Suprapubic skin (tissue), 4 donors: ENCODE data around the gene GRM5. TPM values are rescaled to one million over a fixed set of nuclear protein-coding genes. Genes with fewer than 3 reads are reported as not detected.
A peak's percentile ranks its signal among the peaks of the same experiment; 100 is the strongest.

Experiments
- DNase-seq, 2 donors: peaks; one replicate each; pipeline ENCODE4 v3.0.0-alpha.2; 2019; ENCODE audit warnings: low spot score in 2 of 2
- H3K27ac ChIP-seq: fragments of 200-600 bp; sonication (generic); one replicate; pipeline ENCODE4 v1.5.1; 2019
- H3K27me3 ChIP-seq: fragments of 200-600 bp; sonication (generic); one replicate; pipeline ENCODE4 v1.5.1; 2019
- H3K36me3 ChIP-seq: fragments of 200-600 bp; sonication (generic); one replicate; pipeline ENCODE4 v1.5.1; 2019
- H3K4me1 ChIP-seq: fragments of 200-600 bp; sonication (generic); one replicate; pipeline ENCODE4 v1.5.1; 2019
- H3K4me3 ChIP-seq: fragments of 200-600 bp; sonication (generic); one replicate; pipeline ENCODE4 v1.5.1; 2019; ENCODE audit warnings: mild to moderate bottlenecking
- H3K9me3 ChIP-seq: fragments of 200-600 bp; sonication (generic); one replicate; pipeline ENCODE4 v1.5.1; 2019
- CTCF ChIP-seq, 2 donors: fragments of 200-600 bp in 1 of 2; fragments of 450-650 bp in 1 of 2; sonication (generic) in 1 of 2; IDR thresholded peaks; one replicate each; pipeline ENCODE4 v1.5.1; 2016 to 2019; ENCODE audit warnings: antibody characterized with exemption in 2 of 2, mild to moderate bottlenecking in 1 of 2, moderate library complexity in 1 of 2
- EP300 ChIP-seq: sonication (generic); formaldehyde crosslinking; IDR thresholded peaks from one replicate; pipeline ENCODE4 v1.6.1; 2017; ENCODE audit warnings: antibody characterized with exemption
- POLR2A ChIP-seq, 2 donors: fragments of 450-650 bp; IDR thresholded peaks; one replicate each; pipeline ENCODE4 v1.6.1; 2017; ENCODE audit warnings: antibody characterized with exemption in 2 of 2, mild to moderate bottlenecking in 2 of 2, moderate library complexity in 2 of 2
- POLR2AphosphoS5 ChIP-seq, 3 donors: sonication (generic); formaldehyde crosslinking; IDR thresholded peaks; one replicate each; pipeline ENCODE4 v1.6.1; 2017; ENCODE audit warnings: antibody characterized with exemption in 3 of 3
- WGBS: methylation state at CpG from one replicate; pipeline ENCODE4 v1.1.5; 2018; 5-methylcytosine and 5-hydroxymethylcytosine counted together
- total RNA-seq, 4 donors: library from RNA; depleted of rRNA; stranded (reverse); fragments of >200 nt; gene quantifications; one replicate each; pipeline ENCODE4 v1.1.0, GENCODE V29; 2016

GRM5 gene
- total RNA-seq, 4 donors from 2014 or later = not detected

GRCh38 chr11:88538098-88538497, 527.7 kb downstream of the GRM5 start:
- no peak for DNase-seq
- Histone ChIP-seq H3K36me3 (no peaks in the 10 kb centered on the region), H3K27me3 (no peaks in the 10 kb centered on the region), H3K4me1 (peaks cover 3% of the 10 kb centered on the region), H3K9me3 (no peaks in the 10 kb centered on the region), H3K4me3 (no peak overlapping the region), H3K27ac (no peak overlapping the region)
- TF ChIP-seq CTCF (IDR thresholded peaks at IDR 0.05) (no peak), EP300 (no peak), POLR2A (IDR thresholded peaks at IDR 0.05) (no peak), POLR2AphosphoS5 (IDR thresholded peaks at IDR 0.05) (no peak)
- WGBS = 44% methylated on average over 1 of the region's 1 CpG

GRCh38 chr11:88537613-88538012, 528.2 kb downstream of the GRM5 start:
- WGBS = 37% methylated on average over 2 of the region's 2 CpGs
- Histone ChIP-seq H3K27ac (no peak overlapping the region), H3K4me3 (no peak overlapping the region), H3K4me1 (peaks cover 3% of the 10 kb centered on the region), H3K36me3 (no peaks in the 10 kb centered on the region), H3K27me3 (no peaks in the 10 kb centered on the region), H3K9me3 (no peaks in the 10 kb centered on the region)
- no peak for TF ChIP-seq CTCF (IDR thresholded peaks at IDR 0.05)
- no peak for TF ChIP-seq POLR2A (IDR thresholded peaks at IDR 0.05)
- no peak for TF ChIP-seq POLR2AphosphoS5 (IDR thresholded peaks at IDR 0.05)
- TF ChIP-seq EP300 = no peak
- DNase-seq = no peak

GRCh38 chr11:88536616-88537265, 529.0 kb downstream of the GRM5 start:
- WGBS = 78% methylated on average over 3 of the region's 3 CpGs
- DNase-seq = no peak
- H3K27ac ChIP-seq = peak overlapping the region; percentile 21

DNA sequence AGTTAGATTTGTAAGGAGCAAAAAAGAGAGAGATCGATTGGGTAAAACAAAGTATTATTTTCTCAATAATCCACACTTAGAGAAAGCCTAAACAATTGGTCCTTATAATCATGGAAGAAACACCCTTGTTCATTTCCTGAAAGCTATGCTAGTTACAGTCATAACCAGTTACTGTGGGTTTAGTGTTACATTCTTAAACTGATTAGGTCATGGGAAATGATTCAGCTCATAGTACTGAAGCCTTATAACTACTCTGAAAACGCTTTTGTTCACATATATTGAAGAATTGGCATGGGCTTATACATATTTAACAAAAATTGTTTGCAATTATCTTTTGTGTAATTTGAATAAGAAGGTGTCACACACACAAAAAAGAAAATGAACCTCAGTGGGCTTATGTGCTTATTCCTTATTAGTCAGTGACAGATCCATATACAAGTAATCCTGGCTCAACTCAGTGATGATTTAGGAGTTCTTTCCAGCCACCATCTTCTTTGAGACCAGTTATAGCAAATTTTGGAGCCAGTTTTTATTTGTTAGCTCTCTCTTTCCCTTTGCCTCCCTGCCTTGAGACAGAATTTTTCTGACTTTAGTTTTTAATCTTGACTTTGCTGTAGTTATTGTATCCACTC, 529.8 kb downstream of the GRM5 start:
- 42% methylated on average over 2 of the region's 2 CpGs for WGBS
- Histone ChIP-seq H3K27ac (peak overlapping the region; percentile 21), H3K27me3 (no peaks in the 10 kb centered on the region)

More at GRCh38 chr11:88536616-88537265, 529.0 kb downstream of the GRM5 start:
- TF ChIP-seq CTCF (IDR thresholded peaks at IDR 0.05) = no peak
- TF ChIP-seq POLR2A (IDR thresholded peaks at IDR 0.05) = no peak
- no peak for TF ChIP-seq POLR2AphosphoS5 (IDR thresholded peaks at IDR 0.05)
- no peak for TF ChIP-seq EP300
- Histone ChIP-seq H3K27me3 (no peaks in the 10 kb centered on the region), H3K9me3 (no peaks in the 10 kb centered on the region), H3K4me1 (peaks cover 3% of the 10 kb centered on the region), H3K36me3 (no peaks in the 10 kb centered on the region), H3K4me3 (no peak overlapping the region)

More for the DNA sequence above, 529.8 kb downstream of the GRM5 start:
- H3K4me3 ChIP-seq = no peak overlapping the region
- peaks cover 3% of the 10 kb centered on the region for H3K4me1 ChIP-seq
- no peaks in the 10 kb centered on the region for H3K9me3 ChIP-seq
- no peaks in the 10 kb centered on the region for H3K36me3 ChIP-seq
- DNase-seq = no peak
- TF ChIP-seq EP300 (no peak), POLR2A (IDR thresholded peaks at IDR 0.05) (no peak), POLR2AphosphoS5 (IDR thresholded peaks at IDR 0.05) (no peak), CTCF (IDR thresholded peaks at IDR 0.05) (no peak)
